HL-60 (cell line): ENCODE data around the gene PTPRN2.

Experiments used
- DNase-seq, 2 experiments: peaks; one replicate each; pipeline ENCODE4 v3.0.0-alpha.2; 2010 to 2020; ENCODE audit warnings: low read depth in 1 of 2, low spot score in 1 of 2
- H3K27ac ChIP-seq: fragments of 250-450 bp; sonication (Bioruptor Pico); replicated peaks from 2 replicates; pipeline ENCODE4 v1.5.1; 2020; ENCODE audit warnings: mild to moderate bottlenecking, moderate library complexity
- H3K27me3 ChIP-seq: fragments of 250-450 bp; sonication (Bioruptor Pico); 2 replicates; pipeline ENCODE4 v1.5.1; 2021; ENCODE audit warnings: mild to moderate bottlenecking, moderate library complexity; ENCODE audit not compliant: insufficient read depth, poor library complexity, severe bottlenecking
- H3K4me3 ChIP-seq: replicated peaks from 2 replicates; pipeline ENCODE4 v1.5.1; 2011; ENCODE audit warnings: mild to moderate bottlenecking, control low read depth, low read length; ENCODE audit not compliant: insufficient read depth
- CTCF ChIP-seq: IDR thresholded peaks from one replicate; pipeline ENCODE4 v1.5.1; 2011; ENCODE audit warnings: low read length, control low read depth, inconsistent platforms; ENCODE audit not compliant: insufficient read depth
- GABPA ChIP-seq: IDR thresholded peaks from 2 replicates; pipeline ENCODE4 v1.6.1; 2012; ENCODE audit warnings: low read depth
- POLR2AphosphoS5 ChIP-seq: IDR thresholded peaks from 2 replicates; pipeline ENCODE4 v1.6.1; 2012; ENCODE audit warnings: low read depth
- SPI1 ChIP-seq: IDR thresholded peaks from 2 replicates; pipeline ENCODE4 v1.6.1; 2012; ENCODE audit warnings: low read depth, mild to moderate bottlenecking, borderline replicate concordance
- TF ChIP-seq, protein P1 (sequence below): IDR thresholded peaks from 2 replicates; pipeline ENCODE4 v1.6.1; 2012; ENCODE audit warnings: low read depth; ENCODE audit not compliant: insufficient replicate concordance

The PTPRN2 gene

GRCh38 chr7:158602905-158603772, 15.5 kb upstream of the PTPRN2 start:
- no peak for DNase-seq
- Histone ChIP-seq H3K4me3 (no peak overlapping the region), H3K27me3 (no peaks in the 10 kb centered on the region), H3K27ac (no peak overlapping the region)
- TF ChIP-seq POLR2AphosphoS5 (no peak), GABPA (no peak), SPI1 (no peak), CTCF (no peak)
- TF ChIP-seq, protein P1, sequence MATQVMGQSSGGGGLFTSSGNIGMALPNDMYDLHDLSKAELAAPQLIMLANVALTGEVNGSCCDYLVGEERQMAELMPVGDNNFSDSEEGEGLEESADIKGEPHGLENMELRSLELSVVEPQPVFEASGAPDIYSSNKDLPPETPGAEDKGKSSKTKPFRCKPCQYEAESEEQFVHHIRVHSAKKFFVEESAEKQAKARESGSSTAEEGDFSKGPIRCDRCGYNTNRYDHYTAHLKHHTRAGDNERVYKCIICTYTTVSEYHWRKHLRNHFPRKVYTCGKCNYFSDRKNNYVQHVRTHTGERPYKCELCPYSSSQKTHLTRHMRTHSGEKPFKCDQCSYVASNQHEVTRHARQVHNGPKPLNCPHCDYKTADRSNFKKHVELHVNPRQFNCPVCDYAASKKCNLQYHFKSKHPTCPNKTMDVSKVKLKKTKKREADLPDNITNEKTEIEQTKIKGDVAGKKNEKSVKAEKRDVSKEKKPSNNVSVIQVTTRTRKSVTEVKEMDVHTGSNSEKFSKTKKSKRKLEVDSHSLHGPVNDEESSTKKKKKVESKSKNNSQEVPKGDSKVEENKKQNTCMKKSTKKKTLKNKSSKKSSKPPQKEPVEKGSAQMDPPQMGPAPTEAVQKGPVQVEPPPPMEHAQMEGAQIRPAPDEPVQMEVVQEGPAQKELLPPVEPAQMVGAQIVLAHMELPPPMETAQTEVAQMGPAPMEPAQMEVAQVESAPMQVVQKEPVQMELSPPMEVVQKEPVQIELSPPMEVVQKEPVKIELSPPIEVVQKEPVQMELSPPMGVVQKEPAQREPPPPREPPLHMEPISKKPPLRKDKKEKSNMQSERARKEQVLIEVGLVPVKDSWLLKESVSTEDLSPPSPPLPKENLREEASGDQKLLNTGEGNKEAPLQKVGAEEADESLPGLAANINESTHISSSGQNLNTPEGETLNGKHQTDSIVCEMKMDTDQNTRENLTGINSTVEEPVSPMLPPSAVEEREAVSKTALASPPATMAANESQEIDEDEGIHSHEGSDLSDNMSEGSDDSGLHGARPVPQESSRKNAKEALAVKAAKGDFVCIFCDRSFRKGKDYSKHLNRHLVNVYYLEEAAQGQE: no peak

GRCh38 chr7:158602041-158602440, 14.4 kb upstream of the PTPRN2 start:
- Histone ChIP-seq H3K27ac (no peak overlapping the region), H3K27me3 (no peaks in the 10 kb centered on the region), H3K4me3 (no peak overlapping the region)
- TF ChIP-seq GABPA (no peak), SPI1 (no peak), POLR2AphosphoS5 (no peak), CTCF (no peak)
- TF ChIP-seq, protein P1: no peak
- no peak for DNase-seq

DNA sequence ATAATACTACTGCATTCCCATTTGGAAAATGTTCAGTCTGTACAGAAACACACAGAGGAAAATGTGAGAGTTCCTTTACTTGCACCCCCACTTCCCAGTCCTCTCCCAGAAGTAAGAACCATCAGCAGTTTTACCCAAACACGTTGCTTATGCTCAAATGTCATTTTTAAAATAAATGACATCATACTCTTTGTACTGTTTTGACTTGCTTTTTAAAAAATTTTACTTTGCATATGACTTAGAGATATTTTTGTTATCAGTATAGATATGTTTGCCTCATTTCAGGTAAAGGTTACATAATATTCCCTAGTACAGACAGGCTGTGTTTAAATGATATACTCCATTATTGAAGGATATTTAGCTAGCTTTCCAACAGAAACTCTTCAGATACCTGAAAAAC, 13.5 kb upstream of the PTPRN2 start:
- DNase-seq: no peak
- Histone ChIP-seq H3K4me3 (no peak overlapping the region), H3K27me3 (no peaks in the 10 kb centered on the region), H3K27ac (no peak overlapping the region)
- TF ChIP-seq POLR2AphosphoS5: no peak
- TF ChIP-seq SPI1: no peak
- TF ChIP-seq, protein P1: no peak
- TF ChIP-seq CTCF: no peak
- TF ChIP-seq GABPA: no peak
